ENCODE data around the gene CMTM7.

Gene CMTM7

GRCh38 chr3:32502118-32502945, 110.7 kb downstream of the CMTM7 start, which contains the start of gene CMTM6 (continued):
- TF ChIP-seq BCL6B (tag by site-specific recombination; IDR thresholded peaks at IDR 0.05) (no peak), PRDM1 (tag by site-specific recombination; IDR thresholded peaks at IDR 0.05) (peak; percentile 79; the same call in 1 of the 2 replicates), ZNF747 (tag by site-specific recombination; IDR thresholded peaks at IDR 0.05) (no peak), KLF17 (tag by site-specific recombination; IDR thresholded peaks at IDR 0.05) (no peak), ZNF777 (tag by site-specific recombination; IDR thresholded peaks at IDR 0.05; ENCODE audit: borderline replicate concordance) (no peak), ZNF426 (tag by site-specific recombination; IDR thresholded peaks at IDR 0.05) (no peak), ZNF621 (tag by site-specific recombination; IDR thresholded peaks at IDR 0.05) (no peak), ZNF473 (tag by site-specific recombination; IDR thresholded peaks at IDR 0.05) (no peak), PRDM6 (tag by site-specific recombination; IDR thresholded peaks at IDR 0.05) (no peak), ZBTB49 (tag by site-specific recombination; IDR thresholded peaks at IDR 0.05; ENCODE audit: low read depth) (no peak), ZNF555 (tag by site-specific recombination; conservative IDR thresholded peaks at IDR 0.05) (no peak), ZFHX2 (tag by site-specific recombination; conservative IDR thresholded peaks at IDR 0.05) (peak; percentile 43; the same call in 1 of the 2 replicates), ZNF791 (tag by site-specific recombination; IDR thresholded peaks at IDR 0.05) (no peak), ZNF639 (tag by site-specific recombination; IDR thresholded peaks at IDR 0.05) (no peak), BCL11A (tag by site-specific recombination; IDR thresholded peaks at IDR 0.05; ENCODE audit: low read depth) (peak; percentile 61; the same call in 1 of the 2 replicates), ZNF23 (tag by site-specific recombination; IDR thresholded peaks at IDR 0.05; ENCODE audit: borderline replicate concordance) (no peak), ZNF24 (tag by site-specific recombination; IDR thresholded peaks at IDR 0.05) (peak; percentile 40; the same call in 1 of the 2 replicates), ZNF121 (tag by site-specific recombination; IDR thresholded peaks at IDR 0.05) (peak; percentile 90), FEZF1 (tag by site-specific recombination; IDR thresholded peaks at IDR 0.05) (peak; percentile 83), ZNF664 (tag by site-specific recombination; IDR thresholded peaks at IDR 0.05) (no peak), ZNF140 (tag by site-specific recombination; IDR thresholded peaks at IDR 0.05) (no peak), ZSCAN5A (tag by site-specific recombination; IDR thresholded peaks at IDR 0.05) (no peak), ZNF658 (tag by site-specific recombination; IDR thresholded peaks at IDR 0.05) (no peak), ZNF548 (tag by site-specific recombination; IDR thresholded peaks at IDR 0.05) (no peak), ZNF660 (tag by site-specific recombination; IDR thresholded peaks at IDR 0.05) (no peak), KLF10 (tag by site-specific recombination; IDR thresholded peaks at IDR 0.05) (no peak), ZNF214 (tag by site-specific recombination; IDR thresholded peaks at IDR 0.05; ENCODE audit: borderline replicate concordance) (no peak), ZNF202 (tag by site-specific recombination; IDR thresholded peaks at IDR 0.05; ENCODE audit: borderline replicate concordance) (no peak), ZBTB6 (tag by site-specific recombination; IDR thresholded peaks at IDR 0.05) (peak; percentile 85), ZSCAN30 (tag by site-specific recombination; IDR thresholded peaks at IDR 0.05) (peak; percentile 56; the same call in 1 of the 2 replicates)

Measured in HEK293 (cell line).